Mesodermal cell (in vitro differentiated cells): ENCODE results near the gene TTC12.

Experiments
- H3K27ac ChIP-seq: 2 replicates; pipeline ENCODE4 v1.7.0; 2013; ENCODE audit warnings: mild to moderate bottlenecking, low read depth, low read length, moderate library complexity; ENCODE audit not compliant: severe bottlenecking
- H3K36me3 ChIP-seq: 2 replicates; pipeline ENCODE4 v1.7.1; 2013; ENCODE audit warnings: mild to moderate bottlenecking, low read length, moderate library complexity; ENCODE audit not compliant: control insufficient read depth, insufficient read depth
- H3K4me1 ChIP-seq: one replicate; pipeline ENCODE4 v1.7.1; 2013; ENCODE audit warnings: mild to moderate bottlenecking, low read length; ENCODE audit not compliant: insufficient read depth, control insufficient read depth, poor library complexity, severe bottlenecking
- H3K4me3 ChIP-seq: 2 replicates; pipeline ENCODE4 v1.7.0; 2013; ENCODE audit warnings: low read length, control low read depth, mild to moderate bottlenecking; ENCODE audit not compliant: insufficient read depth, poor library complexity, severe bottlenecking; ENCODE audit errors: extremely low read depth
- H3K9me3 ChIP-seq: 2 replicates; pipeline ENCODE4 v1.7.1; 2013; ENCODE audit warnings: mild to moderate bottlenecking, low read length, moderate library complexity; ENCODE audit not compliant: control insufficient read depth
- WGBS, 2 experiments: methylation state at CpG; one replicate each; pipeline ENCODE4 v1.1.5; 2013; ENCODE audit warnings: missing lambda C conversion rate in 2 of 2; ENCODE audit not compliant: insufficient coverage in 2 of 2; 5-methylcytosine and 5-hydroxymethylcytosine counted together

TTC12 gene

DNA sequence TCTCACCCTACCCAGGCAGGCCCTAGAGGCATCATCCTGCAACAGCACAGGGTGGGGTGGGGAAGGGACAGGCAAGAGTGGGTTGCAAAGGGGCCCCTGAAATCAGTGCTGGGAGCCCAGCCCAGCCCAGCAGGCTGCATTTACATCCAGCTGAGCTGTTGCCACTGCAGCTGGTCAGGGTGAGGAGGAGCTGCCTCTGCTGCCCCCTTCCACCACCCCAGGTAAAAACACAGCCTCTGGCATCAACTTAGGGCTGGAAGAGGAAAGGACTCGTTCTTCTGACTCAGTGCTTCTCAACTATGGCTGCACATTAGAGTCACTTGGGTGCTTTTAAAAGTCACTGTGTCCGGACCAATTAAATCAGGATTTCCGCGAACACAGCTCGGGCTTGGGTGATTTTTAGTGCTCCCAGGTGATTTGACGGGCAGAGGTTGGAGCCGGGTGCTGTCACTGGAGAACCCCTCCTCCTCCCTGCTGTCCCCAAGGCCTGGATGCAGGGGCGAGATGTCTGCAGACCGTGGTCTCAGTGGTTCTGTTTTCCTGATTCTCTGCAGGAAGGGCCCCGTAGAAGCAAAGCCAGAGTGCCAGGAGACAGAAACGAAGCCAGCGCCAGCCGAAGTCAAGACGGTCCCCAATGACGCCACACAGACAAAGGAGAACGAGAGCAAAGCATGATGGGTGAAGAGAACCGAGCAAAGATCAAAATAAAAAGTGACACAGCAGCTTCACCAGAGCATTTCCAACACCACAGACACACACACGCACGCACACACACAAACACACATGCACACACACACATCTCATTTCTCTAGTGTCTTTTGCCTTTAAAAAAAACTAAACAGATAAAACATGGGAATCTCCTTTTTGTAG, 39.4 kb upstream of the TTC12 start:
- no peak overlapping the region for H3K27ac ChIP-seq
- 91 to 95% methylated on average over 17 to 18 of the region's 19 CpGs for WGBS, 2 experiments
- H3K36me3 ChIP-seq, result peaks cover 3% of the 10 kb centered on the region
- no peak overlapping the region for H3K4me3 ChIP-seq
- no peaks in the 10 kb centered on the region for H3K9me3 ChIP-seq
- H3K4me1 ChIP-seq, result no peaks in the 10 kb centered on the region

DNA sequence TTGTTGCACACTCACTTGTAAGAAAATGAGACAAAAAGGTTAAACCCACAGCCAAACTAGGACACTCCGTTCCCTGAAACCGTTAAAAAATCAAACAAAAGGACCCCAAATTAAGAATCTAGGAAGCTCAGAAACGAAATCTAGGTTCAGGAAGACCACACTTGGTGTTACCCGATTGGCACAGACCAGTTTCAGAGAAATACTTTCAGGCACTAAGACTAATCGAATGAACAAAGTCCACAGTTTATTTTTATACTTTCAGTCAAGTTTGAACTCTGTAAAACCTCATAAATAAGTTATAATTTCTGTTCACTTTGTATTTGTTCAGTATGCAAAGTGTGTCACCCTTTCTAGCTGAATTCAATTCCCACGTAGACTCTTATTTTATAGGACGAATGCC, 38.8 kb upstream of the TTC12 start:
- 97 to 98% methylated on average over 4 of the region's 7 CpGs for WGBS, 2 experiments
- Histone ChIP-seq H3K9me3 (no peaks in the 10 kb centered on the region), H3K36me3 (peaks cover 3% of the 10 kb centered on the region), H3K4me3 (no peak overlapping the region), H3K4me1 (no peaks in the 10 kb centered on the region), H3K27ac (no peak overlapping the region)

- H3K36me3 ChIP-seq, result peaks cover 3% of the 10 kb centered on the region
- WGBS, 2 experiments, result no CpG with 5 or more reads among the region's 2 CpGs
- no peak overlapping the region for H3K4me3 ChIP-seq
- no peaks in the 10 kb centered on the region for H3K4me1 ChIP-seq
- H3K27ac ChIP-seq, result no peak overlapping the region
- H3K9me3 ChIP-seq, result no peaks in the 10 kb centered on the region
Measured at GRCh38 chr11:113276466-113276865, 37.9 kb upstream of the TTC12 start.

- WGBS, 2 experiments, result no CpG with 5 or more reads among the region's 5 CpGs
- Histone ChIP-seq H3K27ac (no peak overlapping the region), H3K36me3 (peaks cover 3% of the 10 kb centered on the region), H3K4me3 (no peak overlapping the region), H3K9me3 (no peaks in the 10 kb centered on the region), H3K4me1 (no peaks in the 10 kb centered on the region)
Measured at GRCh38 chr11:113277907-113278306, 36.5 kb upstream of the TTC12 start.

DNA sequence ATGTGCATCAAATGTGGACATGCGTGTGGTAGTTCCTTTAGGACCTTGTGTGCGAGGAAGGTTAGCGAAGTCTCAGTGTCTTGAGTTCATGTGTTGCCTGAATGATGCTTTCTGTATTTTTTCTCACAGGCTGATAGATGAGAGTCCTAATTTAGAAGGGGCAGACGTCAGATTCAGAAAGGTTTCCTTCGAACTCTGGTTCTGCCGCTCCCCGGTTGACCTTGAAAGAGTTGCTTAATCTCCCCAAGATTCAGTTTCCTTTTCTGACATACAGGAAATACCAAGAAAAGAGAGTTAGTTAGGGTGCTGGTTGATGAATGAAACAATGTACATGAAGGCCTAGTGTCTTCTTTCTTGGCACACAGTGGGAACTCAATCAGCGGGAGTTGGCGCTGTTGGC, 35.9 kb upstream of the TTC12 start:
- no peak overlapping the region for H3K27ac ChIP-seq
- no peaks in the 10 kb centered on the region for H3K9me3 ChIP-seq
- peaks cover 3% of the 10 kb centered on the region for H3K36me3 ChIP-seq
- H3K4me1 ChIP-seq, result no peaks in the 10 kb centered on the region
- no peak overlapping the region for H3K4me3 ChIP-seq
- WGBS, 2 experiments, result 93% methylated on average over 5 to 7 of the region's 9 CpGs

DNA sequence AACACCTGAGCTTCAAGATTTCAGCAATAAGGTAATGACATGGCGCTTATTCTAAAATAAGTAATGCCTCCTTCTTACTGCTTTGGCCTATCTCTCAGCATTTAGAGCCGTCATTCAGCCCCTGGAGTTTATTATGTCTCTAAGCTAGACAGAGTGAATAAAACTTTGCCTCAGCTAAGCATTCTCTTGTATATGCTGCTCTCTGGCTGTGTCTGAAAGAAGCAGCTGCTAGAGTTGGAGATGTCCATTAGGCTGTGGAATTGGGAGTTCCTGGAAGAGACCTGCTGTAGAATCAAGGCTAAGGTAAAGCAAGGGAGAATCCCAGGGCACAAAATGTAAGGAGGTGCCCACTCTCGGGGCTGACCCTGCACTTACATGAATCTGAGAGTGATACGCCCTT, 35.5 kb upstream of the TTC12 start:
- Histone ChIP-seq H3K36me3 (peaks cover 3% of the 10 kb centered on the region), H3K27ac (no peak overlapping the region), H3K4me3 (no peak overlapping the region), H3K9me3 (no peaks in the 10 kb centered on the region), H3K4me1 (no peaks in the 10 kb centered on the region)
- 85 to 100% methylated on average over 3 of the region's 4 CpGs for WGBS, 2 experiments

DNA sequence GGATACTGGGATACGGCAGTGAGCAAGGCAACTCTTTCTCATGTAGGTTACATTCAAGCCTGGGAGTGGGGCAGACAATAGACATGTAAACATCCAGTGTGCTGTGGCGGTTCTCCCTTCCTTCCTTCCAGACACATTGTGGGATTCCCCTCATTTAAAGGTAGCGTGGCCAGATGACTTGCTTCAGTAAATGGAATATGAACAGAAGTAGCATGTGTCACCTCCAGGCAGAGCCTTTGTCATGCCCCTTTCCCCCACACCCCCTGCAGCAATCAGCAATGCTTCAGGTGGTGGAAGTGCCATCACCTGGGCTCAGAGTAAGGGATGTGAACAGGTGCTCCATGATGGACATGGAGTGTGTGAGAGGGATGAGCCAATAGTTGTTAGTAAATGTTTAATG, 34.8 kb upstream of the TTC12 start:
- 86 to 100% methylated on average over 1 of the region's 3 CpGs for WGBS, 2 experiments
- no peak overlapping the region for H3K4me3 ChIP-seq
- H3K36me3 ChIP-seq, result peaks cover 3% of the 10 kb centered on the region
- no peak overlapping the region for H3K27ac ChIP-seq
- no peaks in the 10 kb centered on the region for H3K9me3 ChIP-seq
- H3K4me1 ChIP-seq, result no peaks in the 10 kb centered on the region

- H3K36me3 ChIP-seq, result no peaks in the 10 kb centered on the region
- 94 to 96% methylated on average over 2 of the region's 2 CpGs for WGBS, 2 experiments
- no peaks in the 10 kb centered on the region for H3K9me3 ChIP-seq
- no peak overlapping the region for H3K27ac ChIP-seq
- no peak overlapping the region for H3K4me3 ChIP-seq
- H3K4me1 ChIP-seq, result no peaks in the 10 kb centered on the region
Measured at GRCh38 chr11:113281052-113281725, 33.2 kb upstream of the TTC12 start.

GRCh38 chr11:113282898-113283437, 31.4 kb upstream of the TTC12 start:
- H3K9me3 ChIP-seq, result no peaks in the 10 kb centered on the region
- no peak overlapping the region for H3K27ac ChIP-seq
- H3K4me3 ChIP-seq, result no peak overlapping the region
- WGBS, 2 experiments, result 73 to 80% methylated on average over 2 to 3 of the region's 3 CpGs
- H3K36me3 ChIP-seq, result no peaks in the 10 kb centered on the region
- H3K4me1 ChIP-seq, result no peaks in the 10 kb centered on the region

DNA sequence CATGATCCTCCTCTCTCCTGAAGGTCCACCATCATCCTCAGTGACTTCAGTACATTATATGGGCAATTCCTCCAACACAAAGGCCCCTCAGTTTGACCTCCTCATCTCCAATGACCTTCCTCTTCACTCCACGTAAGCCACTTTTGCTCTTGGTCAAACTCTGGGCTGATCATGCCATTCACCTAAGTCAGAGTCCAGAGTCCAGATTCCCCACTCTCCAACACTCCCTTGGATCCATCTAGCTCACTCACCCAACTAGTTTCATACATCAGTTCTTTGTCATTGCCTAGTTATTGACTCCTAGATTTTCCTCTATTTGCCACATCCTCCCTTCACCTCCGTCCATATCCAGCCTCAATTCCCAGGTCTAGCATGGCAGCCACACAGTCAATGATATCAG, 30.5 kb upstream of the TTC12 start:
- no peak overlapping the region for H3K27ac ChIP-seq
- H3K36me3 ChIP-seq, result no peaks in the 10 kb centered on the region
- H3K4me3 ChIP-seq, result no peak overlapping the region
- H3K4me1 ChIP-seq, result no peaks in the 10 kb centered on the region
- whole genome bisulfite sequencing, 2 experiments, result 86 to 89% methylated on average over 2 of the region's 2 CpGs
- no peaks in the 10 kb centered on the region for H3K9me3 ChIP-seq

DNA sequence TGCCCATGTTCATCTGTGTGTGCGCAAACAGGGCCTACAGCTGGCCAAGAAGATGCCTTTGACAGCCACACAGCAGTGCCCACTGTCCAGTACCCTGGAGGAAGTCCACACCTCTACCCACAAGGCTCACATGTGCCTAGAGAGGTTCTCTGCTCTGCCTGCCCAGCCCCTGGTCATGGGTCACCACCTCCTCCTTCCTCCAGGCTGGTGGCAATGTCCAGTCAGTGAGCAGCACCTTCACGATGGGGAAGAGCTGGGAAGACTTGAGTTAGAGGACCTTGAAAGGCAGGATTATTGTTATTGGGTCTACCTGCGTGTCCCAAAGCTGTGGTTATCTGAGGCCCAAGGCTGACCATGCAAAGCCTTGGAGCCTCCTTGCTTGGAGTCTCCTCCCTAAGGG, 28.4 kb upstream of the TTC12 start:
- Histone ChIP-seq H3K36me3 (no peaks in the 10 kb centered on the region), H3K9me3 (no peaks in the 10 kb centered on the region), H3K4me1 (no peaks in the 10 kb centered on the region), H3K4me3 (no peak overlapping the region), H3K27ac (no peak overlapping the region)
- 95 to 100% methylated on average over 1 to 3 of the region's 3 CpGs for WGBS, 2 experiments
